Skin epidermis (tissue), 12 donors: ENCODE measurements around the gene ZMYND10.

Experiments
- H3K27ac ChIP-seq, 21 experiments: fragments of 200-600 bp; sonication (generic) in 11 of 21; one replicate each; pipeline ENCODE4 v1.5.0; 2020; ENCODE audit warnings: mild to moderate bottlenecking in 3 of 21, inconsistent platforms in 2 of 21, moderate library complexity in 2 of 21
- H3K4me3 ChIP-seq, 7 experiments: fragments of 200-600 bp; sonication (generic) in 2 of 7; one replicate each; pipeline ENCODE4 v1.5.0; 2020; ENCODE audit warnings: inconsistent platforms in 2 of 7, mild to moderate bottlenecking in 2 of 7, moderate library complexity in 1 of 7

Gene ZMYND10

DNA sequence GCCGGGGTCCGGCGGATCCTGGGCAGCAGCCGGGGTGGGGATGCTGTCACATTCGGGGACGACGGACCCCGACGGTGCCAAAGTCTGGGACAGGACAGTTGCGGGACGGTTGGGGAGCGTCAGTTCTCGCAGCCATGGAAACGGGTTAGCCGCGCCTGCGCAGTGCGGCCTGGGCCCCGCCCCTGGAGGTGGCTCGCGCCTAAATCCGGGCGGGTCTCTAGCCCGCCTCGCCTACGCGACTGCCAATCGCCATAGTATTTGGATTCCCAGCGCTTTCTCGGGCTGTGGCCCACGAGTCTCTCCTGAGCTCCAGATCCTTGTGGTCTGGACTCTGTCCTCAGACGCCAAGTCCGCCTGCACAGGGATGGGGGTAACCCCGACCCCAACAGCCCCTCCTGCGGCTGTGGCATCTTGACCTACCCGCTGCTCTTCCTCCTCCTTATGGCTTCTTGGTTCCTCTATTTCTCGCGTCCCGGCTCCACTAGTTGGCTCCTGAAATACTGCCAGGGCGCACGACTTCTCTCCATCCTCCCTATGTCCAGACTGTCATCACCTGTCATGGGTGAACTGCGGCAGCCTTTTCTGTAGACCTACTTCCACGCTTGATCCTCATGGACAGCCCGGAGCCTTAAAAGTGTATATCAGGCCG, at the start of gene ZMYND10:
ZMYND10 (minus strand) TSS at position 147 of the 649 bp plus-strand sequence. CDS start 153 bp downstream, outside the sequence.
- peak within 1 kb of the TSS in 4 of 21 experiments; percentile 23 to 65 (median 52) for H3K27ac ChIP-seq
- peak within 1 kb of the TSS in 6 of 7 experiments; percentile 16 to 37 (median 29) for H3K4me3 ChIP-seq

DNA sequence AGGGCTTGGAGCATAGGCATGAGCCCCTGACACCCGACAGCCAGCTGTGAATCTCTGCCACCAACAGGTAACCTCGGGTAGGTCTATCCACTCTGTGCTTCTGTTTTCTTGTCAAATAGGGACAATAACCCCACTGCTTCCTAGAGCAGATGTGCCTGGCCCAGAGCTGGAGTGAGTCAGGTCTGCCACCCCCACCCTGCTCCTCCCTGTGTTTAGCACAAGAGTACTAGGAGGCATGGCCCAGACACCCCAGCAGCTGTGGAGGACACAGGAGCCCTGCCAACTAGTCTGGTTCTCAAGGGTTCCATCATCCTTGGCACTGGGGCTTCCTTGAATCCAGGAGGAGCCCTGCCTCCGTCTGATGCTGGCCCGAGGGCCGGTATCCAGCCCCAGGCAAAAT, 47.5 kb upstream of the ZMYND10 start:
- no peak overlapping the region for H3K4me3 ChIP-seq
- H3K27ac ChIP-seq: no peak overlapping the region

DNA sequence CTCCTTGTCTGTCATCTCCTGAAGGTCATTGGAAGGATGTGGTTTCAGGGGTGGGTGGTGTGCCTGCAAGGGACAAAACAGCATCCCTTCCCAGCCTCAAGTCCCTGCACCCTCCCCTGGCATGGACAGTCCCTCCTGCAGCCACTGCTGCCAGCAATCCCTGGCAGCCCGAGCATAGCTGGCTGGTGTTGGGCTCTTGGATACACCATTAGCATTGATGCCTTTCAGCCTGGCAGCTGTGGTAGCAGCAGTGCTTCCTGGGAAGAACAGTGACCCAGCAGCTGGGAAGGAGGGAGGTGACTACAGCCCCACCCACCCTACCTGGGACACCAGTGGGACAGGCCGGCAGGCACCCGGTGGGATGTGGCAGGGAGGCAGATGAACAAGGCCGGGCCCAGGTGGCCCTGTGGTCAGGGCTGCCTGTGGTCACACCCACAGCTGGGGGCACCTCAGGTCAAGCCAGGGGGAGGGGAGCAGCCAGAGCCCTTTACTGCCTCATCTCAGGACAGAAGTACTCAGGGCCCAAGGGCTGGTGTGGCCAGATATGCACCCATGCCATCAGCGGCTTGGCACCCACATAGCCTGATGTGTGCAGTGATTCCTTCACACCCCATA, 46.7 kb upstream of the ZMYND10 start:
- H3K27ac ChIP-seq: no peak overlapping the region
- H3K4me3 ChIP-seq: no peak overlapping the region

DNA sequence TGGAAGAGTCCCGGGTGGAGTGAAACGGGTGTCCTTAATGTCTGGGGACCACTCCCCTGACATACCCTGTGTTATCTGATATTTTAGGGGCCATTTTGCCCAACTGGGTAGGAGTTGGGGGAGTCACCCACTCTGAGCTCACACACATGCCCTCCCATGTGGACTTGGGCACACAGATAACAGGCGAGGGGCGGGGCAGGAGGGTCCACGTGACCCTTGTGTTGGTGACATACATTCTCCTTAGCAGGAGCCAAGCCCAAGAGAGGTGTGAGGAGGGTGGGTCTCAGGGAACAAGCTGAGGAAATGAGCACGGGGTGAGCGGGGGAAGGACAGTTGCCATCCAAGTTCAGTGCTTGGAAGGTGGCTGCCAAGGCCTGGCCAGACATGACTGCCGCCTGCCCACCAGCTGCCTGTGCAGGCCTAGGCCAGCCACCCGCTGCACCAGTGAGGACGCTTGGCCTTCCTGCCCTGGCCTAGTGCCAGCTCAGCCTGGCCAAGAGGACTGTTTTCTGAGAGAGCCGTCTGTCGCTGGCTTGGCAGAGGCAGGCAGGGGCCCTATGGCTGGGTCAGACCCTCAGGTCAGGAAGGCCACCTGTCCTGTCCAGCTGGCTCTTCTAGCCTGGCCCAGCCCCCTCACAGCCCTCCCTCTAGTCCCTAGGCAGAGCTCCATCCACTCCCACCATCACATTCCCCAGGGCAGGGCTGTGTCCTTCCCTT, 45.1 kb upstream of the ZMYND10 start:
- H3K4me3 ChIP-seq: no peak overlapping the region
- peak overlapping the region in 2 of 21 experiments; percentile 13 to 43 for H3K27ac ChIP-seq

DNA sequence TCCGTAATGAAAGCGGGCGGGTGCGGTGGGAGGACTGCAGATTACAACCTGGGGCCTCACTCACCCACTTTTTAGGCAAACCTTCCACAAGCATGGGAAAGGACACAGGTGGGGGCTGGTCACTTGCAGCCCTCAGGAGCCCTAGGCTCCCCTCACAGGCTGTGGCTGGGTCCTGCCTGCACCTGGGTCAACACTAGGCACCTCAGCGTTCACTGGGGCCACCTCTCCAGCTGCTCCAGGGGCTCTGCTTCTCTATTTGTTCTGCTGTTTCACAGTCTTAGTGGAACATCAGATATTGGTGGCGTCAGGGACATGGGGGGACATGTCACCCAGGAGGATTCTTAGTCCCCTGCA, 43.9 kb upstream of the ZMYND10 start:
- H3K4me3 ChIP-seq: no peak overlapping the region

DNA sequence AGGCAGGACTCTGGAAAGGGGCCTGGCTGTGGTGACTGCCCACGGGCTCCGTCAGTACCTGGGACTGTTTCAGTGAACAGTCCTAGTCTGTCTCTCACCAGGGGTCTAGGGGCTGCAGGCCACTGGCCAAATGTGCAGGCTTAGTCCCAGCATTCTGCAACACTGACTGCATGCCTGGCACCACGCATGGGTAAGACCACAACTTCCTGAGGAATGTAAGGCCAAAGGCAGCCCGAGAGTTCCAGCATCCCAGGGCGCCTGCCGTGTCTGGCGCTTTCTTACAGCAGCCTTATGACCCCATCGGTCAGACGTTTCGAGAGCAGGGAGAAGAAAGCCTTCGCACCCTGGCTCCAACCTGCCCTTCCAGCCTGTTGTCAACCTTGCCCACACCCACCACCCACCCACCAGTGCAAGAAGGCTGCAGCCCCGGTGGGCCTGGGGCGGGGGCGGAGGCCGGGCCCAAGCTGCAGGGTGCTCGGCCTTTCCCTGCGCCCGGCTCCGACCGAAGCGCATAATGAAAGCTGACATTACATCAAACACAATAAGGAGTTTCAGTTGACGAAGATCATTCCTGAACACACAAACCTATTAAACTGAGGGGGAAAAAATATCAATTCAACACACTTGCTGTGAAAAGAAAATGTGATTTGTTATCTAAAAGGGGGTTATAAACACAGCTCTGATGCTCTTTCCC, 43.3 kb upstream of the ZMYND10 start:
- H3K27ac ChIP-seq: peak overlapping the region in 1 of 21 experiments; percentile 49
- no peak overlapping the region for H3K4me3 ChIP-seq

More for the DNA sequence above, 43.9 kb upstream of the ZMYND10 start:
- H3K27ac ChIP-seq: no peak overlapping the region

DNA sequence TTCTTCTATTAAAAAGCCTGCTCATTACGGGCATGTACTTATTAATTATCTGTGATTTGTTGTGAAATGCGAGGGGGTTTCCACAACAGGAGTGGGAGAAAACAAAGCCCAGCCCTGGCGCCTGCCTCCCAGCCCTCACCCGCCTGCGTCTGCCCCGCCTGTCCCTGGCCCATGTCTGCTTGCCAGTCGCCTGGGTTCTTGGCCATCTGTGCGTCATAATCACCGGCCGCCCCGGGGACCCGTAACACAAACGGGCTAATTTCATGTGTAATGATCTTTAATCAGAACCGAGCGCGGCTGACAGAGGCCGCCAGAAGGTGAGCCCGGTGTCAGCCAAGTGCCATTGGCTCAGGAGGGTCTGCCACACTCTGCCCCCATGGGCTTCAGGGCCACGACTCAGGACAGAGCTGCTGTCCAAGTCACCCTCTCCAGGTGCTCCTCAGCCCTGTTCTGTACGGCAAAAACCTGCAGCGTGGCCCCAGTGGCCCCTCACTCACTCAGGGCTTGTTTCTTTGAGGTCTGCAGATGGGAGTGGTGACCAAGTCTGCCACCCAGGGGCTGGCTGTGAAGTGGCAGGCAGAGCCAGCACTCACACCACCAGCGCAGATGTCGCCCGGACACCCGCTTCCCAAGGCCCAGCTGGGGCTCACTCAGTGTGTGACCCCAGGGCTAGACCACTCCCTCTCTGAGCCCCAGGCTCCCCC, 42.6 kb upstream of the ZMYND10 start:
- Histone ChIP-seq H3K4me3 (no peak overlapping the region), H3K27ac (peak overlapping the region in 1 of 21 experiments; percentile 49)

DNA sequence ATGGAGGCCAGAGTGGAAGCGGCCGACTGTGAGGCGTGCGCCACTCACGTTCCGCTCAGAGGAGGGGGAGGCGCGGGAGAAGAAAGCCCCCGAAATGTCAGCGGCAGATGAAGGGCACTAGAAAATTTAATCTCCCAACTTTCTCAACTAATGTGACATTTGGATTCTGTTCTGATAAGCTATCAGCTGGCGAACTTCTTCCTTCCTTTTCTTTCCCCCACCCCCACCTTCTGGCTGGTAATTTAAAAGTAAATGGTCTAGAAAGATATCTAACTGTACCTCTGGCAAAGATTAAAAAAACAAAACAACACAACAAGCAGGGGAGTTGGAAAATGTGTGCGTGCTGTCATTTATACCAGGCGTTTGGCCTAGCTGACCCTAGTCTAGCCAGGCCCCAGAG, 40.2 kb upstream of the ZMYND10 start:
- H3K4me3 ChIP-seq: no peak overlapping the region
- H3K27ac ChIP-seq: no peak overlapping the region

DNA sequence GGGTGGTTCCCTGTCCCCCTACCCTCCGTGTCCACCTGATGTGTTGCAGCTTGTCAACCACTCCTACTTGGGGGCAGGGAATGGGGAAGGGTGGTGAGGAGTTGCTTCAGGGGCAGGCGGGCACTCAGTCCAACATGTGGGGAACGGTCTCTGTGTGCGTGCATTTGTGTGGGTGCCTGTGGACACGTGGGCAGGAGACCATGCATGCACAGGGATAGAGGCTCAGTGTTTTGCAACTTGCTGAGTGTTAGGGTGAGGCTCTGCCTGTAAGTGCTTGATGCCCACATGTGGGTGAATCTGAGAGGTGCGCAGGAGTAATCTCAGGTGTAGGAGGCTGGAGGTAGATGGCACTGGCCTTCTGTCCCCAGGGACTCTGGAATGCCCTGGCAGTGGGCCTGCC, 38.2 kb upstream of the ZMYND10 start:
- Histone ChIP-seq H3K4me3 (no peak overlapping the region), H3K27ac (peak overlapping the region in 1 of 21 experiments; percentile 3)

DNA sequence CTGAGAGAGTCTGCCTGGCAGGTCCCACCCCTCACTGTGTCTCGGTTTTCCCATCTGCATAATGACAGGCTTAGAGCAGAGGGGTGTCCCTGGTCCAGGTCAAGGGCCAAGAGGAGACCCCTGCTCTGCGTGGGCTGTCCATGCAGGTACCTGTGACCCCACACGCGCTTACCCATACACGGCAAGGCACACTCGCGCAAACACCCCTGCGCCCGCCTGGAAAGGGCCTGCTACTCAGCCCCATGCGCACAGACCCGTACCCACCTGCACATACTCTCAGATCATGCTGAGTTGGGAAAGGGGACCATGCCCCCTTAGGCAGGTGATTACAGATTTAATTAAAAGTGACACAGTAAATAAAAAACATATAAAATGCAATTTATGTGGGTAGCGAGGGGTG, 37.2 kb upstream of the ZMYND10 start:
- H3K27ac ChIP-seq: peak overlapping the region in 1 of 21 experiments; percentile 3

DNA sequence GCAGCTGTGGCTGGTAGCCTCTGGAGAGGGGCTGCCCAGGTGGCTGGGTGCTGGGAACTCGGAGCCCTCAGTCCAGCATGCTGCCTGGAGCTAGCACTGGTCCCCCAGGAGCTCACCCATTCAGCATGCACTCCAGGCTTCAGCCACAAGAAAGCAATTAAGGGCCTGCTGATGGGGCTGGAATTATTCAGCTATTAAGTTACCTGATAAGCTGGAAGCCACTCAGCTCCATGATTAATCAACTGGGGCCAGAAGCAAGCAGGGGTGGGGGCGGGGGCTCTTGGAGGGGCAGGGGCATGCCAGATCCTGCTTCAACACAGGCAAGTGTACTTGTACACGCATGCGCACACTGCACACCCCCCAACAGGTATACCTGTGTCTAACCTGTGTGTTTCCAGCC, 35.9 kb upstream of the ZMYND10 start:
- H3K27ac ChIP-seq: no peak overlapping the region
- H3K4me3 ChIP-seq: no peak overlapping the region

More for the DNA sequence above, 37.2 kb upstream of the ZMYND10 start:
- H3K4me3 ChIP-seq: no peak overlapping the region

DNA sequence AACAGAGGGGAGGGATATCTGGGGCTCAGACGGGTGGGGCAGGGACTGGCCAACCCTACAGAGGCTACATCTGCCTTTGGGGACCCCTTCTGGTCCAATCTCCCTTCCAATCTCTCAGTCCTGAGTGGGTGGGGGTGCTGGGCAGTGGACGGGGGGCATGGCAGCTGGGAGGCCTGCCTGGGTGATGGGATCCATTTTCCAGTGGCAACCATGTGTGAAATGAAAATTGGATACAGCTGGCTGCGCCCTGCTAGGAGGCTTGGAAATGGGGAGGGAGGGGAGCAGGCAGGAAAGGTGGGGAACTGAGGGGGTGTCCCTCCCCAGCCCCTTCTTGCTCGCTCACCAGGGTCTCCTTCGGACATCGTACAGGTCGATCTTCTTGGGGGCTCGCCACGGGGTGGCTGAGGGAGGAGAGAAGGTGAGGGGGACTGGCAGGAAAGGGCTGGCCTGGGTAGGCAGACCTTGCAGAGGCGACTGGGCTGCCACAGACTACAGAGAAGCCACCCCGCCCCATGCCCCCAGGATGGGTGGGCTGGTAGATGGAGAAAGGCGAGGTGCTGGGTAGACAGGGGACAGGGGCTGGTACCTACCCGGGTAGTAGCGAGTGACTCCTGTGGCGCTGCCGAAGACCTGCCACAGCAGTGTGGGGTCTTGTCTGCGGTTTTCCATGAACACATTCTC, 35.0 kb upstream of the ZMYND10 start:
- H3K27ac ChIP-seq: no peak overlapping the region
- no peak overlapping the region for H3K4me3 ChIP-seq

DNA sequence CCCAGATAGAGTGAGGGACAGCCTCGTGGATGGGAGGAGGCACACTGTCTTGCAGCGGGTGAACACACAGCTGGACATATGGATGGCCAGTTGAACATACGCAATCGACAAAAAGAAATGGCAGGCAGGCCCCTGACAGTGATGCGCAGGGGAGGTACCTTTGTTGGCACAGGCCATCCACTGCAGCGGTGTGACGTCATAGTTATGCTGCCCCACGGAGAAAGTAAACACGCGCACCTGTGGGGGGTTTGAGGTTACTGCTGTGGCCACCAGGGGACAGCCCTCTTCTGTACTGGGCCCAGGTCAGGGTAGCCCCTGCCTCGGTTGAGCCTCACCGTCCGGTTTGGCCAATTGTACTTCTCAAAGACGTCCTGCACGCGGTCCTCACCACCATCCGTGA, 33.2 kb upstream of the ZMYND10 start:
- no peak overlapping the region for H3K4me3 ChIP-seq

DNA sequence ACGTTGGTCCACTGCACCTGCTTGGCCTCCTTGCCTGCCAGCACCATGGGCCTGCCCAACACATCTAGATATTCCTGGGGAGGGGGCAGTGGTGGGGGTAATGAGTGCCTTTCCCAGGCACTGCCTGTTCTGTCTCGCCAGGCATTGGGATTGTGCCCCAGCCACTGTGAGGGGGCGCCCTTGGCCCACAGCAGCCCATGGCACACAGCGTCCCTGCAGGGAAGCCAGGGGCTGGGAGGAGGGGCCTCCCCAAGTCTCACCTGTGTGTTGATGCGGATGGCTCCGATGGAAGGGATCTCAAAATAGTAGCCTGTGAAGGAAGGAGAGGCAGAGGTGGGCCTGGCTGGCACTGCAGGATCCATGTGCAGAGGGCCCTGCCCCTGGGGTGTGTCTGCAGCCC, 32.5 kb upstream of the ZMYND10 start:
- H3K4me3 ChIP-seq: no peak overlapping the region
- H3K27ac ChIP-seq: no peak overlapping the region

More for the DNA sequence above, 33.2 kb upstream of the ZMYND10 start:
- H3K27ac ChIP-seq: no peak overlapping the region

DNA sequence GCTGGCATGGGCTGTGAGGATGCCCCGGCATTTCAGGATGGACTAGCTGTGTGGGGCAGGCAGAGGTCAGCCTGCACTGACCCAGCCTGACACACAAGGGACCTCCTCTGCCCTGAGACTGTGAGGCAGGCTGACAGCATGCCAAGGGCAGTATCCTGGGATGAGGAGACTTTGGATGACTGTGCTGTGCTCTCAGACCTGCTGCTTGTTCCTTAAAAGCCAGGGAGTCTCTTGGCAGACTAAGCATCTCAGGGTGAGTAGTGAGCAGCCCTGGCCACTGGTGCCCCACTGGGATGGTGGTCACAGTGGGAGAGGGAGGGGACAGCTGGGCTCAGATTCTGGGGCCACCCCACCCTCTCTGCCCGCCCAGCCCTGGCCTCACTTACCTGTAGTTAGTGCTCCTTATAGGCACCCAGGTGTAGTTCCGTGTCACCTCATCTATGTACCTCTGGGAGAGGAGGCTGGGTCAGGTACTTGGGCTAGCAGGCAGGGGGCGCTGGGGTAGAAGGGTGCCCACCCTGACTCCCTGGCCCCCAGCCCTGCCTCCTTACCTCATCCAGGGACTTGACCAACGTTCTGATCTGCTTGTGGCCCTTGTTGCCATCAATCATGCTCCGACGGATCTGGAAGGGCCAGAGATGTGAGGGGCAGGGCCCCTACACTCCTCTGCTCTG, 29.9 kb upstream of the ZMYND10 start:
- Histone ChIP-seq H3K4me3 (no peak overlapping the region), H3K27ac (no peak overlapping the region)

DNA sequence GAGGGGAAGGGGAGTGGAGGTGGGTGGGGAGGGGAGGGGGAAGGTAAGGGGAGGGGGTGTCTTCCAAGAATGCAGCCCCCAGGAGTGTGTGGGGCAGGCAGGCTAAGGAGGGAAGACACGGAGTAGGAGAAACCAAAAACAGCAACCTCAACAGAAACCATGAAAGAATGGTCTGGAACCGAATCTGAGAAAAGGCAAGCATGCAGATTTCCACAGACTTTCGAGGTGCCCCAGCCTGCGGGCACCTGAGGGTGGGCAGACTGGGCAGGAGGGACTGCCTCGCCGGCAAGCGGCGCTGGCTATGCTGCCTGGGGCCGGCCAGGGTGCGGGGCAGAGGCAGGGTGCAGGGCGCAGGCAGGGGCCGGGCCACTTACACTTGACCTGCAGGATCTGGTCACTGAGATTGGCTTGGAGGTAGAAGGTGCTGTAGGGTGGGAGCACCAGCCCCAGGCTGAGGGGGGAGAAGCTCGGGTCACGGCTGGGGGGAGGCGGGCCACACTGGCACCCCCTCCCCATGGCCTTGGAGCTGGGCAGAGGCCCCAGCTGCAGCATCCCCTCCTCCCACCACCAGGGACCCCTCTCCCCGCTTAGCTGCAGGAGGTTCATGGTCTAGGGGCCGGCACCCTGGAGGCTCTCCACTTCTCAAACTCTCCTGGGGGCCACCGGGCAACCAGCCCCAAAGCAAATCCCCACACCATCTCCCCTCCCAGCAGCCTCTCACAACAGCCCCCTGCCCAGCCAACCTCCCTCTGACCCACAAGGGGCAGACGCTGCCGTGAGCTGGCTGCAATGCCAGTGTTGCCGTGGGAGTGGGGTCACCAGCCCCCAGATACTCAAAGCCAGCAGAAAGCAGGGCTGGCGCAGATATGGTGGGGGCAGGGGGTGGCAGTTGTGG, 29.1 kb upstream of the ZMYND10 start:
- Histone ChIP-seq H3K27ac (no peak overlapping the region), H3K4me3 (no peak overlapping the region)

DNA sequence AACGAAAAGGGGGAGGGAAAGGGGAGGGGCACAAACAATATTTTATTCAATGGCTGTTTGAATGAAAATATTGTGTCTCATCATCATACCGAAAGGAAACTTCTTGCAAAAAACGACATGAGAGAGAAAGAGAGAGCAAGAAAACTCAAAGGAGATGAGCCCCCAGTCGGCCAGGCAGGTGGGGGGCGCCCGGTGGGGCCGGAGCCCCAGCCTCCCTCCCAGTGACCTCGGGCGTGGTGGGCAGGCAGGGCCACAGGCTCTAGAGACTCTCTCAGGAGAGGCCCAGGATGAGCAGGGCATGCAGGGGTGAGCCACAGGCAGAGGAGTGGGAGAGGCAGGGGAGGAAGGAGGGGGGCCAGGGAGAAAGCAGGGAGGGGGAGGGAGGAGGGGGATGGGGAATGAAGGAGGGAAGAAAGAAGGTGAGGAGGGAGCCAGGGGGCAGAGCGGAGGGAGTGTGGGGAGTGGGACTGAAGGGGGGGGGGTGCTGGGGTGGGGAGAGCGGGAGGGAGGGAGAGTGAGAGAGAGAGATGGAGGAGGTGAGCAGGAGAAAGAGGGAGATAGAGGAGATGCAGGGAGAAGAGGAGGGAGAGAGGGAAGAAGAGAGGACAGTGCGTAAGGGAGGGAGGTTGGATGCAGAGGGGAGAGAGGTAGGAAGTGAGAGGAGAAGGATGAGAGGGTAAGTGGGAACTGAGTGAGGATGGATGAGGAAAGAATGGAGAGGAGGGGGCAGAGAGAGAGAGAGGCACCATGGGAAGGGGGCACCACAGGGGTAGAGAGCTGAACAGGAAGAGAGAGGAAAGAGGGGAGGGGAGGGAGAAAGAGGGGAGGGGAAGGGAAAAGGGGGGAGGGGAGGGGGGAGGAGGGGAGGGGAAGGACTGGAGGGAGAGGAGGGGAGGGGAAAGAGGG, 27.9 kb upstream of the ZMYND10 start:
- no peak overlapping the region for H3K27ac ChIP-seq
- H3K4me3 ChIP-seq: no peak overlapping the region
